Activated T-cell treated with anti-CD3 and anti-CD28 coated beads for 24 hours (primary cell): ENCODE data around the gene LRRC74A.
"Not testable (repeated sequence)": the region's sequence is repeated elsewhere in the genome, so short reads cannot be mapped to it uniquely, and the experiment has no call there.

Experiments used
- DNase-seq: peaks from one replicate; pipeline ENCODE4 v3.0.0-alpha.2; 2020; ENCODE audit warnings: low read depth

The LRRC74A gene

DNA sequence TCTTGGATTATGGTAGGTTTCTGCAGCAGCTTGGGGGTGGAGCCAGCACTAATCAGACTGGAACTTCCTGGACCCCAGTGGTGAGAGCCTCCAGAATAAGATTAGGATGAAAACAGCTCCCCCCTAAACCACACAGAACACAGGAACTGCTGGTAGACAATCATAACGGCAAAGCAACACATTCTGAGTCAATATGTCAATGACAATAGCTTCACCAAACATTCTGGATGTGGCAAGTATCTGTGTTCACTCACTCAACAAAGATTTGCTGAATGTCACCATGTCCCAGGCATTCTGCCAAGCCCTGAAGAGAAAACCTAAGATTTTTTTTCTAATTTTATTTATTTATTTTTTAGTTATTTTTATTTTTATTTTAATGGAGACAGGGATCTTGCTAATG is 65.2 kb downstream of the LRRC74A start:
- DNase-seq: no peak

DNA sequence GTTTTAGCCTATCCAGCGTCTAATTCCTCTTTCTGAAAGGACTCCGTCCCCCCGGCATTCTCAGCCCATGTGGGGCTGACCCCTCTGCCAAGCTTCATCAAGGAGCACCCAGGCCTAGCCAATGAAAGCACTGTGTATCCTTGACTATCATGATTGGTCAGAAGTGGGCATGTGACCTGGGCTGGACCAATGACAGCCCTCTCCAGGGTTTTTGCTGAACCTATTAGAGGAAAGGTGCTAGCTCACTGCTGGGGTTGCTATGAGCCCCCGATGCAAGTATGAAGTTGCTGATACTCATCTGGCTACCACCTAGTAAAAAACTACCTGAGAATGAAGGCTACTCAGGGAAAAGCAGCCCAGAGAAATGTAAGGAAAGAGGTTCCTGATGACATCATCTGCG is 68.1 kb downstream of the LRRC74A start:
- DNase-seq: no peak

DNA sequence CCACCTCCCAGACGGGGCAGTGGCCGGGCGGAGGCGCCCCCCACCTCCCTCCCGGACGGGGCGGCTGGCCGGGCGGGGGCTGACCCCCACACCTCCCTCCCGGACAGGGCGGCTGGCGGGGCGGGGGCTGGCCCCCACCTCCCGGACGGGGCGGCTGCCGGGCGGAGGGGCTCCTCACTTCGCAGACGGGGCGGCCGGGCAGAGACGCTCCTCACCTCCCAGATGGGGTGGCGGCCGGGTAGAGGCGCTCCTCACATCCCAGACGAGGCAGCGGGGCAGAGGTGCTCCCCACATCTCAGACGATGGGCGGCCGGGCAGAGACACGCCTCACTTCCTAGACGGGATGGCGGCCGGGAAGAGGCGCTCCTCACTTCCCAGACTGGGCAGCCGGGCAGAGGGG is 71.8 kb downstream of the LRRC74A start:
- DNase-seq: not testable (repeated sequence)

DNA sequence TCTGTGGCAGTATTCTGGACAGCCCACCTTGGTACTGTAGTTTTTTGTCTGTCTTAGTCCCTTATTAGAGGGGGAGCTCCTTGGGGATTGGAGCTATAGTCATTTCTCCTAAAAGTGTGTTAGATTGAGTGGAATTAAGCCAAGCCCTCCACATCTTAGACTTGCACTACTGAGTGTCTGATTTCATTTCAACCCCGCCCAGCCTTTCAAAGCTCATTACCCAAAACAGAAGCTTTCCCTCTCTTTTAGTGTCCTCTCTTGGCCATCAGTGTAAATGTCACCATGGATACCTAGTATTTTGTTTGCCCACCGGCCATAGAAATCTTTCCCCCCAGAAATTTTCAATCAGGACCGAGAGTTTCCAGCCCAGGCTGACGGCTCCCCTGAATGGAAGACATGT is 74.5 kb downstream of the LRRC74A start:
- no peak for DNase-seq

DNA sequence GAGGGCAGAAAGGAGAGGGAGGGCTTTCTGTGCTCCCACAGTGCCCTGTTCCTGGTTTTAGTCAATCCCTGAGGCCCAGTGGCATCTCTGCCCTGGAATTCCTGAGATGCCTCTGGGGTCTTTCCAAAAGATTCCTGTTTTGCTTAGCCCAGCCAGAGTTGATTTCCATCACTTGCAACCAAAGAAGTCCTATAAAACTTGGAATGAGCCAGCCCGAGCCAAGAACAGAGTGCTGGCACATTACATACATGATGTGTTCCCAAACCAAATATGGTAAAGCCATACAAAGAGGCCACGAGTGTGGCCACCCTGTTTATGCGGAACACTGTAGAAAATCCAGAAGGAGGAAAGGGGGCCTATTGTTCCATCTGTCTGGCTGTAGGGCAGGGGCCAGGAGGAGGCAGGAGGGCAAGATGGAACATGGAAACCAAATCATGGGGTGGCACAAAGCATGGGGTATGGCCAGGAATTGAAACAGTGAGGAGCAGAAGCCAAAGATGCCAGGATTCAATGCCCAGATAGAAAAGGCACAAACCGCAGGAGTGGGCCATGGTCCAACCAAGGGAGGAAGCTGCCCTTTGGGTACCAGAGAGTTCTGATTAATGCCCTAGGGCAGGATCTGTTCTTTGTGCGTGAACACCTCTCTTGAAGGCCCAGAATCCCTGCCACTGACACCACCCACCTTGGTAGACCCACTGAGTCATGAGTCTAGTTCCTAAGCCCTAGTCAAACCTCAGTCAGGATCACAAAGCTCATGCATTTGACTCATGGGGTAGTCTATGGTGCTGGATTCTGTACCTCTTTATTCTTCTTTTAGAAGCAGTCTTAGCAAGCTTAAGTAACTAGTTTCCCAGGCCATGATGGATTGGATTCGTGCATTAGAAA is 75.2 kb downstream of the LRRC74A start:
- no peak for DNase-seq

DNA sequence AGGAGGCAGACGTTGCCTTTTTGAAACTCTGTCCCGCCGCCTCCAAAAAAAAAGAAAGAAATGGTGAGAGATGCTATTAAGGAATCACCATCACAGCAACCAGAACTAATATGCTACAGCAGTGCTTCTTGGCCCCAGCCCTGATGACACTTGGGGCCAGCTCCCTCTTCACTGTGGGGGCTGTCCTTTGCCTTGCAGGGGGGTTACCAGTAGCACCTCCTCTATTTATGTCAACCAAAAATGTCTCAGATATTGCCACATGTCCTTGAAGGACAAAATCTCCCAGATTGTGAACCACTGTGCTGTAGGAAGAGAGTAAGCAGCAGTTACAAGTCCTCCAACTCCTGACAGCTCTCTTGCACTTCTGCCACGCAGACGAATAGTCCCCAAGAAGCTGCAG is 76.4 kb downstream of the LRRC74A start:
- no peak for DNase-seq

DNA sequence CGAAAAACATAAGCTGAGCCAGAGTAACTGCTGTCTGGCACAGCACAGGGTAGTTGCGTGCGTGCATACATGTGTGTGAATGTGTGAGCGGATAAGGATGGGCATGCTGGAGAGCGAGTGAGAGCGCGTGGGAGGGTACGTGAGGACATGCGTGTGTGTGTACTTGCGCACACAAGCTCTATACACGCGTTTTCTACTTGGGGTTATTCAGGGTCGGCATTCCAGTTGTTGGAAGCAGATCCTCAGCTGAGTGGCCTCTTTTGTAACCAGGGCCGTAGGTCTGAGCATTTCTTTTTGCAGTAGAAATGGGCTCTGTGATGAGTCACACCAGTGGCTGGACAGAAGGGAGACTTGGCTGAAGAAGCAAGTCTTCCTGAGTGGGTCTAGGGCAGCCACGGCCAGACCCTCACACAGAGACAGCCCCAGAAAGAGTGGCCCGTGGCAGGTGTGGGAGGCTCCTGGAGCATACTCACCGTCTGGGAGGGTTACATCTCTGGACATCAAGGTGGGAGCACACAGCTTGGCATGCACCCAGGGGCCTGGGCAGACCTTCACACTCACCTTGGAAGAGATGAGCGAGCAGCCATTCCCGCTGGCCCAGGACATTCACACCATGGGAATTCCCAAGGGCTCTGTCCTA is 78.0 kb downstream of the LRRC74A start:
- no peak for DNase-seq

DNA sequence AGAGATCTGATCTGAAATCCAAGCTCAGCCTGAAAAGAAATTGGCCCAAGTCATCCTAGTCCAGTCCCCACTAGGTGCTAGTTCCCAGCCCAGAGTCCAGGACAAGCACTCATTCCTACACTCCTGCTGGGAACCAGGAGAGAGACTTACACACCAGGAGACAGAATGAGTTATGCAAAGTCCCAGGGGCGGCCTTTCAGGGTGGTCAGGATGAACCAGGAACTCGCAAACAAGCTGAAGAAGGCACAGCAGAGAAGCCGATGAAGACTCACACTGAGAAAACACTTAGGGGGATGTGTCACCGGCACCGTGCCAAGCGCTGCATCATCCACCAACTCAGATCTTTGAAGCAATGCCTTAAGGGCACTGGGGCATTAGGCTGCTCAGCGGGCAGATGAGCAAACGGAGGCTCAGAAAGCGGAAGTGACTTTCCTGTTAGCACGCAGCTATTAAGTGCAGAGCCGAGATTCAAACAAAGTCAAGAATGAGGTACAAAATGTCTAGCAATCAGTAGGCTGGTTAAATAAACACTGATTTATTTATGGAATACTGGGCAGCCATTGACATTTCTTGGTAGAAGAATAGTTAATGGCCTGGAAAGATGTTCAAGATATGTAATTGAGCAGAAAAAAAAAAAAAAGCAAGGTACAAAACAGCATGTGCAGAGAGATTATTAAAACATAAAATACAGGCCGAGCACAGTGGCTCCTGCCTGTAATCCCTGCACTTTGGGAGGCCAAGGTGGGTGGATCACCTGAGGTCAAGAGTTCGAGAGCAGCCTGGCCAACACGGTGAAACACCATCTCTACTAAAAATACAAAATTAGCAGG is 78.7 kb downstream of the LRRC74A start:
- peak; percentile 67 for DNase-seq

DNA sequence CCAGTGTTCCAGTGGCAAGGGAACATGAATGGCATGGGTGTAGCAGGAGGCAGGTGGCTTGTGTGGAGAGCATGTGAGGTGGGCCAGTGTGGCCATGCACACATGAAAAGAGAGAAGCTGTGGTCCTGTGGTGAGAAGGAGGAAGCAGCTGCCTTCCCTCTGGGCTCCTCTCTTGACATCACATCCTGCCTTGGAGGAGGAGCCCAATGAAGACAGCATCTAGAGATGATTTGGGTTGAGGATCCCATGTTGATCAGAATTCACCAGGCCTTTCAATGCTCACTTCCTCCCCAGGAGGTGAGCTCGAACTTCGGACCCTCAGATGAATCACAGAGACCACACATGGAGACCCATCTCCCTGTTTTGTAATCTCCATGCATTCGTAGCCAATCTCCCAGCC is 82.6 kb downstream of the LRRC74A start:
- DNase-seq: no peak

DNA sequence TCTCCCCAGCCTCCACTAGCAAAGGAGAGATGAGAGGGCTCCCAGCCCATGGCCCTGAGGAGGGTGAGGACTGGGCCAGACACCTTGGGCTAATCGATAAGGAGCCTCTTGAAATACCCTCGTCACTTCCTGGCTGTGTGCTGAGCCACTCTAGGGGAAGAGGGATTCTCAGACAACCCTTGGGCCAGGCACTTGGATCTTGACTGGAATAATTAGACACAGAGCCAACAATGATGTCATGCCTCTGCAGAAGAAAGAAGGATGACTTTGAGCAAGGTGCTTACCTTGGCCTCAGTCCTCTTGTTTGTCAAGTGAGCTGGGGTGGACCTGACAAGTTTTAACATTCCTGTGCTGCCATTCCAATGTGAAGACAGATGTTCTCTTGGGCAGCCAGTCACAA is 83.1 kb downstream of the LRRC74A start:
- DNase-seq: no peak

DNA sequence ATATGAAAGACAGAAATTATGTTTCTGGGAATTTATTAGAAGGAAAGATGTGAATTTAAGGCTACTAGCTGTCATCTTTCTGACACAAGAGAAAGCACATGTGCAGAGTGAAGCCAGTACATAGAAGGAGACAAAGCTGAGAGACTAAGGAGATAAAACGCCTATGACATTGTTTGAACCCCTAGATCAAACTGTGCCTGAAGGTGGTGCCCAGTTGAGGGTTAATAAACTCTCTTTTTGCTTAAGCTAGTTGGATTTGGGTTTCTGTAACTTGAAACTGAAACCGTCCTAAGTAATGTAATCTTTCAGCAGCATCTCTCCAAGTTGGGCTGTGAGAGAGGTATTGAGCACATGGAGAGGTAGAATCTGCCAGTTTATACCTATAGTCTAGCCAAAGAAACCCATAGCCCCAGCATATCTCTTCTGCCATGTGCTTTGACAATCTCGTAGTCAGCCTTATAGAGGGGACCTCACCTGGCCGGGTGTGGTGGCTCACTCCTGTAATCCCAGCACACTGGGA is 84.2 kb downstream of the LRRC74A start:
- DNase-seq: no peak

DNA sequence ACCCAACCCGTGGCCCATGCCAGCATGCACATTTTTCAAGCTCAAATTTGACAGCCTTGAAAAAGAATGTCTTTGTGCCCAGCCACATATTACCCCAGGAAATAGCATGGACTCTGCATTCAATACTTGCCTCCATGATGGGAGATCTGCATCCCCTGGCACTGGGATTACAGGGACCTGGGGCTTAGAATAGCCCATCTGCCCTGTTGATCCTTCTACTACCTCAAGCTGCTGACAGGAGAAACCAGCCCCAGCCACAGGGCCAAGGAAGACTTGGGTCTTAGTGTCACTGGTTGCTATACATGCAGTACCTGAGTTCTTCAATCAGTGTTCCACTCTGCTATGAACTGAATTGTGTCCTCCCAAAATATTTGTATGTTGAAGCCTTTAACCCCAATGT is 85.3 kb downstream of the LRRC74A start:
- no peak for DNase-seq

DNA sequence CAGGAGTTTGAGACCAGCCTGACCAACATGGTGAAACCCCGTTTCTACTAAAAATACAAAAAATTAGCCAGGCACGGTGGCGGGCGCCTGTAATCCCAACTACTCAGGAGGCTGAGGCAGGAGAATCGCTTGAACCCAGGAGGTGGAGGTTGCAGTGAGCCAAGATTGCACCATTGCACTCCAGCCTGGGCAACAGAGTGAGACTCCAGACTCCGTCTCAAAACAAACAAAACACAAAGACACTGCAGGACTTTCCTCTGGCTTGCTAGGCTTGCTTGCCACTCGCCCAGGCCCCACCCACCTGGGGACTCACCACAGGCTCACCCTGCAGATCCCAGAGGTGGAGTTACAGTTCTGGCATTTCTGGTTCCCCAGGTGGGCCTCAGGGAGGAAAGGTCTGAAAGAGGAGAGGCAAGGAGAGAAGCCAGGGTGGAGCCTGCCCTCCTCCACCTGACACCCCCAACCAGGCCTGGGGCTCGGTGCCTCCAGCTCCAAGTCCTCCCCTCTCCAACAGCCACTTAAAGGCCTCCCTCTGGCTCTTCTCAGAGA is 88.4 kb downstream of the LRRC74A start:
- not testable (repeated sequence) for DNase-seq

DNA sequence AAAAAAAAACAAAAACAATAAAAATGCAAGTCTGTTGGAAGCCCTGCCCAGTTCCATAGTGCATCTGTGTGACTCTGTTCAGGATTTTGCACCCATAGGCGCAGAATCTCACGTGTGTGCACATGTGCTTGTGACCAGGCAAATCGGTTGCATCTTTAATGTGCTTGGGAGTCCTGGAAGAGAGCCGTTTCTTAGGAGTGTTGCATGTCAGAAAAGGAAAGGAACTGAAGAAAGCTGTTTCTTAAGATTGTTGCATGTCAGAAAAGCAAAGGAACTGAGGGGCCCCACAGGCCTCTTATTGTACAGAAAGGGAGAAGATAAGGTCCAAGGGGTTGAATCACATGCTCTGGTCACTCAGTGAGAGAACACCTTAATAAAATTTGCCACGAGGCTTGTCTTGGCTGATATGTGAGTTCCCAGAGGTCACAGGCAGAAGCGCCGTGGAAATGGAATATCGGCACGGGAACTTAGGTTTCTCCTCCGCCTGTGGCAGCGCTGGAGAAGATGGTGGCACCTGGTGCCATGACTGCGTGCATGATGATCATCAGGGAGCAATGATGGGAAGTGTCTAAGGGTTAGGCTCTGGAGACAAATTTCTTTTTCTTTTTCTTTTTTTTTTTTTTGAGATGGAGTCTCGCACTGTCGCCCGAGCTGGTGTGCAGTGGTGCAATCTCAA is 90.0 kb downstream of the LRRC74A start:
- no peak for DNase-seq

DNA sequence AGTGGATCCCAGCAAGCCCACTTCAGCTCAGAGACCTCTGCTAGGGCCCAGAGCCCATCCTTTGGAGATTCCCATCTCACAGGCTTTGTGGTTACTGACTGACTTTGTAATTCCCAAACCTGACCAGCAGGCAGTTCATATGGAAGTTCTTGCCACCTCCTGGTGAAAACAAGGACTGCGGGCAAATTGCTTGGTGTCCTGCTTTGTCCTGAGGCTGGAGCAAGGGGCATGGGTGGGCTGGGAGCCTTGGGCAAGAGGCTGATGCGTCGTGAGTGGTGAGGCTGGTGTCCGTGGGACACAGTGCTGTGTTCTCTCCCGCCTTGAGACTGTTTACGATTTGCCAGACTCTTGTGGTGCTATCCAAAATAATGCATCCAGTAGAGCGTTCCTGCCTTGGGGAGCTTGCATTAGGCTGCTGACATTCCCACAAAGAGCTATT is 91.0 kb downstream of the LRRC74A start:
- DNase-seq: no peak

DNA sequence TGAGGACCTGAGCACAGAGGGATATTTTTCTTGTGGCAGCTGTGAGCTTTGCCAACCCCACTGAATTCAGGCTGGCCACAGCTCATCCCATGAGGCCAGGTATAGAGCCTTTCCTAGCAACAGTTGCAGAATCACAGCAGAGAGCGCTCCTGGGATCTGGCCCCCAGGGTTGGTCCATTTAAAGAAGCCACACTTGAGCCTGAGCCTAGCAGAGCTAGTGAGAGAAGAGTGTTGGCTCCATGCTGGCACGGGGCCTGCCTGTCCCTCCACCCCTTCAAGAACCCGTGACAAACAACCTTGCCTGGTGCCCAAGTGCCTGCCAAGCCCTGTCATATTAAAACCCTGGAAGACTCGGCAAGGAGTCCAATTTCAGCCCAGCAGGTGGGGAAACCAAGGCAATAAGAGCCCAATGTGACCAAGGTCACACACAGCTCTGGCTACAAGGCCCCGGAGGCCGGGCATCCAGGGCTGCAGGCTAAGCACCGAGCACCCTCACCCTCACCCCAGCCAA is 91.6 kb downstream of the LRRC74A start:
- DNase-seq: no peak

DNA sequence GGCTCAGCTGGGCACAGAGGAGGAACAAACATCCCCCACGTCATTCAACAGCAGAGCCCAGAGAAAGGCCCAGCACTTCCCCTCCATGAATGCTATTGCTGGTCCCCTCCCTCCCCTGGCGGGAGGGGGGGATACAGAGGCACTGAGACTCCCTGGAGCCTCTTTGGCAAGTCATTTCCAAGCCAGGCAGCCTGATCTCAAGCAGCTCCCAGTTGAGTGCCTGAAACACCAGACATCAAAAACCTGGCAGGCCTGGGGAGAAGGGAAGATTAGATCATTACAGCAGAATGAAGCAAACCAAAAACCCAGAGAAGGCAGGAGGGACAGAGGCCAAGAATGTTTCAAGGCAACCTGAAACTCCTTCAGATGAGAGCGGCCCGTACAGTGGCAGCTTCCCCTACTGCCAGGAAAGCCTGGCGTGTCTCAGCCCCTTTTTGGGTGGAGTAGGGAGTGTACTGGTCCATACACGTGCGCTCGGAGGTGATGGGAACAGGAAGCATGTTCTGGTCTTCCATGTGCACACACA is 92.1 kb downstream of the LRRC74A start:
- DNase-seq: no peak

DNA sequence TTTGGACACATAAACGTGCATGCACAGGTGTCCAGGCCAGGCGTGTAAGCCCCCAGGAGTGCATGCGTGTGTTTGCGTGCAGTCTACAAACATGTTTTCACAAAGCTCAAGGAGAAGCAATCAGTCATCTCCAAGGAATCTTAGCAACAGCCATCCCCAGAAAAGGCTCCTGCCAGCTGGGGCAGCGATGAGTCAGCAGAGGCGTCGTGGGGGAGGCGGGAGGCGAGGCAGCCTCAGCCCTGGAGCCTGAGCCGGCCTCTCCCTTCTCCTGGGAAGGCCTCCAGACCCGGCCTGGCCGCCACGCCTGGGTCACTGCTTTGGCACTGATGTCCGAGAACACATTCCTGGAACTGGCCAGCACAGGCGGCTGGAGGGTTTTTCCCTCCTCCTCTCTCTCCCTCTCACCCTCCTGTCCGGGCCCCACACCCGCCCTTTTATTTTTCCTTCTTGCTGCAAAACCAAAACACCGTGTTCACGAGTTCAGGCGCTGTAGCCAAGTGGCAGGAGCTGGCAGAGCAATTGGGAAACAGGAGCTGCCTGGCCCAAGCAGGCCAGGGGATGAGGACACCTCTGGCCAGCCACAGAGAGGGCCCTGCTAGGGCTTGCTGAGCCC is 92.7 kb downstream of the LRRC74A start:
- DNase-seq: no peak
